K562 treated with DMSO at 1 percent for 12 hours (cell line): ENCODE measurements around the gene HOPX. TPM values are rescaled to one million over a fixed set of nuclear protein-coding genes. Genes with fewer than 3 reads are reported as not detected.

Source experiments
- total RNA-seq: library from RNA; unstranded; fragments of 300-600 nt; gene quantifications from 2 replicates; pipeline ENCODE4 v1.2.3, GENCODE V29; 2022; ENCODE audit not compliant: insufficient read depth

The HOPX gene, protein sequence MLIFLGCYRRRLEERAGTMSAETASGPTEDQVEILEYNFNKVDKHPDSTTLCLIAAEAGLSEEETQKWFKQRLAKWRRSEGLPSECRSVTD
- total RNA-seq, result not detected in 2 replicates

DNA sequence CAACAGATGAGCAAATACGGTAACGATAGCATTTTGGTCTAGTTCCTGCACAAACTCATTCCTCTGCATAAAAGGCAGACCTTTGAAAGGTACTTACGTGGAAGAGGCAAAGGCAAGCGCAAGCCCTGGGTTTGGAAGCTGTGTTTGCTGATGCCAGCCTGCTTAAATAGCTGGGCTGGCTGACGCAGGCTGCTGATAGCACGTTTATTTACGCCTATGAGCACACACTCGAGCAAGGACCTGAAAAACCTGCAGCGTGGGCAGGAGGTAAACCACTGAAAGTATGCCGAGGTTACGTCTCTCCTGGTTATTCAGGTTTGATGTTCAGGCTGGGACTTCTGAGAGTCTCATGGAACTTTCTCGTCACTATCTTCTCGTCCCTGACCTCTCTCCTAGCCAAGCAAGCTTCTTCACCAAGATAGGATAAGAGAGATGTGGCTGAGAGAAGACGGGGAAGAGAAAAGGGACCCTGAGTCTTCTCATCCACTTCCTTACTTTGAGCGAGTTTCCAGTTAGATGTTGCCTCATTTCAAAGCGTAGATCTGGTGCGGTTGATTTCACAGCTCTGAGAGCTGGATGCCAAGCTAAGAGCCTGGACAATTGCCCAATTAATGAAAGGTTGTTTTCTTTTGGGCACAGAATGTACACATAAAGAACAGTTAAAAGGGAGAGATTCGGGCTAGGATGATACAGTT lies at the start of gene HOPX:
TSS of gene HOPX (minus strand) at position 139 of the 695 bp plus-strand sequence. CDS start 23,480 bp downstream, outside the sequence.

Other genes starting within 250 kb of the HOPX start
- gene PPAT, start 245.7 kb downstream of the HOPX start, total RNA-seq, result 4.8 and 15.4 TPM in 2 replicates
- gene PAICS, start 245.0 kb downstream of the HOPX start, total RNA-seq, result 41.9 and 78.2 TPM in 2 replicates
- 77.8 and 85.6 TPM in 2 replicates for gene SRP72, start 213.7 kb downstream of the HOPX start, total RNA-seq
- gene ARL9, start 175.5 kb downstream of the HOPX start, total RNA-seq, result not detected in 2 replicates
- gene SPINK2, start 140.4 kb upstream of the HOPX start, total RNA-seq, result not detected in 2 replicates
- 2.4 and 11.5 TPM in 2 replicates for gene REST, start 226.6 kb upstream of the HOPX start, total RNA-seq